Urothelium cell line (cell line): ENCODE measurements around the gene MRPL27.

Experiments
- DNase-seq: peaks from one replicate; pipeline ENCODE4 v3.0.0; 2011; ENCODE audit warnings: low spot score, mixed read lengths
- FAIRE-seq: peaks from 2 replicates; lab custom pipeline; 2011; peaks lifted over from hg19 to GRCh38; lab: Jason Lieb, UNC

Gene MRPL27

DNA sequence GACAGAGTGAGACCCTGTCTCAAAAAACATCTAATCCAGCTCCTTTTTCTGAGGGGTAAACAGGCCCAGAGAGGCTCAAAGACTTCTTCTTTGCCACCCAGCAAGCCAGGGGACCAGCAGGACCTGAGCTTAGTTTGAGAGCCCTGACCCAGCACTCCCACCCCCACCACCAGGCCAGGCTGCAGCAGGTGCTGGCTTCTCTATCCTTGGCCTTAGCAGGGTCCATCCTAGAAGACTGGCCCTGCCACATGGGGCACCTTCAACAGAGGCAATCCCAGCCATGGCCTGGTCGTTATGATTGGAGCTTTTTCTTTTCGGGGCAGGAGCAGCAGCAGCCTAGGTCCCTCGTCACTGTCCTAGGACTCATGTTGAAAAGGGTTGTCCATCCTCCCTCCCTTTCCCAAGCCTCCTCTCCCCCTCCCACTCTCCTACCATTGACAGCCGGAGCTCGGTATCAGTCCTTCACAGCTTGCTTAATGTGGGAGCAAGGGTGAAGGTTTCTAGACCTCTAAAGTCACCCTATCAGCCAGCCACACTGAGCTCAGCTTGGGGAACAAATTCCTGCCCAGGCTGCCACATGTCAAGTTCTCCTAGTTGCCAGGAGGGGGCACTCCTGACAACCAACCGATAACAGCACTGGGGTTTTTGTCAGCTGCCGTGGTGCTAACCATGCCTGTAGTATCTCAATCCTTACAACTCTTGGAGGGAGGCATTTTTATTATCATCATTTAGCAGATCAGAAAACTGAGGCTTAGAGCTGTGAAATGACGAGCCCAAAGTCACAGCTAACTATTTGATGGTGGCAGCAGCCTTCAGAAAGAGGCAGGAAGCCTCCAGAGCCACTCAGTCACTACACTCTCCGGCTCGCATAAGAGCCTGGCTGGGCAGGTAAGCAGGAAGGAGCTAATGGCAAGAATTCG is 11.2 kb downstream of the MRPL27 start:
- DNase-seq (peak; percentile 77), FAIRE-seq (peak; percentile 35)

DNA sequence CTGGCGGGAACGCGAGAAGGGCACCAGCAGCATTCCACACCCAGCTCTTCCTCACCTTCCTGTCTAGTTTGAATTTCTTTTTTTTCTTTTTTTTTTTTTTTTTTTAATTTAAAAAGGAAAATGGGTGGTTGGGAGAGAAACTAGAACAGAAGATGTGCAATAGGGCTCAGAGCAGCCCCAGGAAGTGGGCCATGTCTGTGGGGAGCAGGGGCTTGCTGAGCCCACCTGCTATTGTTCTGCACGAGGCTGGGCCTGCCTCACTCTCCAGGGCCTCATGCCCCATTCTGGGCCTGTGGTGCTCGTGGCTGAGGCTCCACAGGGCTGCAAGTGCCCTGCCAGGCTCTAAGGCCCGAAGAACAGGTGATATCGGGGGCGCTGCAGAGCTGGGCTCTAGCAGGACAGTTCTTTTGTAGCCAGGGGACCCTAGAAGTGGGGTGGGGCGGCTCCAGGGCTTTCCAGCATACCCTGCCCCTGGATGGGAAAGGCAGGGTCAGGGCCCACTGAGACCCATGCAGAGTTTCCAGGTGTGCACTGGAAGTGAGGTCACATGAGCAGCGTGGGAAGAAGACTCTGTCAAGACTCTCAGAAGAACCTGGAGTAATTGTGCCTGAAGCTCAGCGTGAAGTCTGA is 12.4 kb downstream of the MRPL27 start:
- DNase-seq, result no peak
- no peak for FAIRE-seq

DNA sequence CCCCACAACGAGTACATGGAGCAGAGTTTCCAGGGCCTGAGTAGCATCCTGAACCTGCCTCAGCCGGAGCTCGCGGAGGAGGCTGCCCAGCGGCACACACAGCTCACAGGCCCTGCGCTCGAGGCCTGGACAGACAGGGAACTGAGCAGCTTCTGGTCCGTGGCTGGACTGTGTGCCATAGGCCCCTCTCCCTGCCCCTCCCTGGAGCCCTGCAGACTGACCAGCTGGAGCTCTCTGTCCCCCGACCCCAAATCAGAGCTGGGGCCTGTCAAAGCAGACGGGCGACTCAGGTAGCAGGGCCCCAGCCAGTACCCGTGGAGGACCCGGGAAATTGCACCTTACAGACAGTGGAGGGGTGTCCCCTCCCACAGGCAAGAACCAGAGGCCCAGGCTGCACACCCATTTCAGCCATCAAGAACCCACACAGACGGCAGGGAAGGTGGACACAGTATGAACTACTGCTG is 13.0 kb downstream of the MRPL27 start:
- no peak for FAIRE-seq
- no peak for DNase-seq

DNA sequence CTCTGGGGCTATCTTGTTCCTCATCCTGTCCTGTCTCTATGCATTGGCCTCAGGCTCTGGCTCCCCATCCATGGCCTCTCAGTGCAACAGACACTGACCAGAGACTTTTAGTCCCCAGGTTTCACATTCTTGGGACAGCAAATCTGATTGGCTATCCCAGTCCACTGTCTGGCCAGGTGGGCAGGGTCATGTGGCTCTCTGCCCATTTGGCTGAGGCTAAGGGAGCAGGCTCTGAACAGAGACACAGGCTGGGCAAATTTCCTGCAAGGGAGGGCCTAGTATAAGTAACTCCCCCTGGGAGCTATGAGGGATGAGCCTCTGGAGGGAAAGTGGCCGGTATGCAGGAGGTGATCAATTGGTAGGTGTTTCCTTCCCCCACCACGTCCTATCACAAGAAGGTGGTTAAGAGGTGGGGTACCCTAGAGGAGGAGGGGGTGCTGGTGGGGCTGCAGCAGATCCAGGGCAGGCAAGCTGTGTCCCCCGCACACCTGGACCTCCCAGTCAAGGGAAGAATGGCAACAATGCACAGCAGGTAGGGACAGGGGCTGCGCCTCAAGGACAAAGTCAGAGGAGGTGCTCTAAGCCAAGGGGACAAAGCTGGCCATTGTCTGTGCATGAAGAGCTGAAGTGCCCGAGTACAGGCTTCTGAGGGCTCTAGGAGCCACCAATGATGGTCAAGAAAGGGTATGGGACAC is 13.8 kb downstream of the MRPL27 start:
- no peak for FAIRE-seq
- DNase-seq, result no peak

DNA sequence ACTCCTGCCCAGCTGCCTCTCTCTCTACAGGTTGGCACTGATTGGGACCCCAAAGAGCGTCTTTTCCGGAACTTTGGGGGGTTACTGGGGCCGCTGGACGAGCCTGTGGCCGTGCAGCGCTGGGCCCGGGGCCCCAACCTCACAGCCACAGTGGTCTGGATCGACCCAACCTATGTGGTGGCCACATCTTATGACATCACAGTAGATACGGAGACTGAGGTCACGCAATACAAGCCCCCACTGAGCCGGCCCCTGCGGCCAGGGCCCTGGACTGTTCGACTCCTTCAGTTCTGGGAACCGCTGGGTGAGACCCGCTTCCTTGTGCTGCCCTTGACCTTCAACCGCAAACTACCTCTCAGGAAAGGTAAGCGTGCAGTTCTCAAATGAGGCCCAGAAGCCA is 14.8 kb downstream of the MRPL27 start:
- DNase-seq (no peak), FAIRE-seq (no peak)

DNA sequence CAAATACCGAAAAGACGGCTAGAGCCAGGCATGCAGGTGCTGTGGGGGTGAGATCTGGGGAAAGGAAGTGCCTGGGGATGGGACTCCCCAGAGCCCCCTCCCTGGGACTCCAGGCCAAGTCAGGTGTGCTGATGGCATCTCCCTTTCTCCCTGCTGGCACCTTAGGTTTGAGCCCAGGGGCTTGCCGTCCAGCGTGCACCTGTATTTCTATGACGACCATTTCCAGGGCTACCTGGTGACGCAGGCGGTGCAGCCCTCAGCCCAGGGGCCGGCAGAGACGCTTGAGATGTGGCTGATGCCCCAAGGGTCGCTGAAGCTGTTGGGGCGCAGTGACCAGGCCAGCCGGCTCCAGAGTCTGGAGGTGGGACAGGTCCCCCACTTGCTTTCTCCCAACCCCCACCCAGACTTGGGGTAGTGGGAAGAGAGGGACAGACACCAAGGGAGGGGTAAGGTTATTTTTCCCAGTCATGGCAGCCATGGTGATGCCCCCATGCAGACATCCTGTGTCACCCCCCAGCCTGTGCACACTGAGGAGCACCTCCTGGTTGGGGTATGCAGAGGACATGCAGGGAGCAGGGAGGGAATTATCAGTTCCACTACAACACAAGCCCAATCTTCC is 16.0 kb downstream of the MRPL27 start:
- no peak for FAIRE-seq
- DNase-seq, result no peak

DNA sequence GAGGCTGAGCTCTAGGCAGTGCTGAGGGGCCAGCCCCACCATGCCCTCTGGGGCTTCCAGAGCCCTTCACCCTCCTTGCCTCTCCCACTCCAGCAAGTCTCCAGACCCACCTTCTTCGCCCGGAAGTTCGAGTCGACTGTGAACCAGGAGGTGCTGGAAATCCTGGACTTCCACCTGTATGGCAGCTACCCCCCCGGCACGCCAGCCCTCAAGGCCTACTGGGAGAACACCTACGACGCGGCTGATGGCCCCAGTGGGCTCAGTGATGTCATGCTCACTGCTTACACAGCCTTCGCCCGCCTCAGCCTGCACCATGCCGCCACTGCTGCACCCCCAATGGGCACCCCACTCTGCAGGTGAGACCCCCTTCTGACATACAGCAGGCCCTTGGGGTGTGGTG is 16.6 kb downstream of the MRPL27 start:
- DNase-seq, result no peak
- no peak for FAIRE-seq

DNA sequence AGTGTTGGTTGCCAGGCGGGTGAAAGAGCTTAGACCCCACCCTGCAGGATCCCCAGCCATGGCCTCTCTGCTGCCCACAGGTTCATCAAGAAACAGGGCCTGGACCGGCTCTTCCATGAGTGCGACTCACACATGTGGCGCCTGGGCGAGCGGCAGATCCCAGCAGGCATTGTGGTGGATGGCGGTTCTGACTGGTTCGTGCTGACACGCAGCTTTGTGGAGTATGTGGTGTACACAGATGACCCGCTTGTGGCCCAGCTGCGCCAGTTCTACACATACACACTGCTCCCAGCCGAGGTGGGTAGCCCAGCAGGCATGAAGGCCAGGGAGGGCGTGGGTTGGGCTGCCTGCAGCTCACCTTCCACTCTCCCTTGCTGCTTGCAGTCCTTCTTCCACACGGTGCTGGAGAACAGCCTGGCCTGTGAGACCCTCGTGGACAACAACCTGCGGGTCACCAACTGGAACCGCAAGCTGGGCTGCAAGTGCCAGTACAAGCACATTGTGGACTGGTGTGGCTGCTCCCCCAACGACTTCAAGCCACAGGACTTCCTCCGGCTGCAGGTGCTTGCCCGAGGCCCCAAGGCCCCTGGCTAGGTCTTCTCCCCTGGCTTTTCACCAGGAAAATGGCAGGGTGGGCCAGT is 17.2 kb downstream of the MRPL27 start:
- DNase-seq (no peak), FAIRE-seq (no peak)

DNA sequence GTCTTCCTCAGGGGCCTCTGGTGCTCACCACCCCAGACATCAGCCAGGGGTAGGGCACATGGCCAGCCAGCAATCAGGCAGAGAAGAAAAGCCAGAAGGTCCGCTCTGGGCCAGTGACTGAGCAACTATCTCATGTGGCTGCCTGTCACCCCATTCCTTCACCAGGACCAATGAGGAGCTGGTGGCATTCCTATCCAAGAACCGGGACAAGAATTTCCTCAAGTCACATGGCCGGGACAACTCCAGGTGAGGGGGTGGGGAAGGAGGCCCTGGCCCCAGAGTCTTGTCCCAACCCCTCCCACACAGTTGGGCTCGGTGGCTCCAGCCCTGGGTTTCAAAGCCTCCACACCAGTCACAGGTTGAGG is 17.7 kb downstream of the MRPL27 start:
- DNase-seq, result no peak
- no peak for FAIRE-seq

DNA sequence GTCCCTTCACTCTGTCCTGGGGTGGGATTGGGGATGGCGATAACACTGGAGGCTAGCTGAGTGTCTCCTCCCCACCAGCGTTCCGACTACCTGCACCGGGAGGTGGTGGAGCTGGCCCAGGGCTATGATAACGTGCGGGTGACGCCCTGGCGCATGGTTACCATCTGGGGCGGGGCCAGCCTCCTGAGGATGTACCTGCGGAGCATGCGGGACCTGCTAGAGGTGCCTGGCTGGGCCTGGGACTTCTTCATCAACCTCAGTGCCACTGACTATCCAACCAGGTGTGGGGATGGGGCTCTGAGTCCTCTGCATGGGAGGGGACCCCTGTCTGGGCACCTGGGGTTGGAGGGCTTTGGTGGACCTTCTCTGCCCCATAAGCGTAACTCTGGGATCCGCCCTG is 18.2 kb downstream of the MRPL27 start:
- FAIRE-seq (peak; percentile 27), DNase-seq (no peak)

DNA sequence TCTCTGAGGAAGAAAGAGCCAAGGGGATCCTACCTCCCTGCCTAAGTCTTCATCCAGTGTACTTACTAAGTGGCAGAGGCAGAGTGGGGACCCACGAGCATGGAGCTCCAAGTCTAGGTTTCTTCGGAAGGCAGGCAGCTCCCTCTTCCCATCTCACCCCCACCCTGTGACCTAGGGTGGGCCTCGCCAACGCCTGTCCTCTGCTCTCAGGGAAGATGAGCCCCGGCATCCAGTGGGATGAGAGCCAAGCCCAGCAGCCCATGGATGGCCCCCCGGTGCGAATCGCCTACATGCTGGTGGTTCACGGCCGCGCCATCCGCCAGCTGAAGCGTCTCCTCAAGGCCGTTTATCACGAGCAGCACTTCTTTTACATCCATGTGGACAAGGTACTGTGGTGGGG is 18.8 kb downstream of the MRPL27 start:
- FAIRE-seq (no peak), DNase-seq (no peak)

DNA sequence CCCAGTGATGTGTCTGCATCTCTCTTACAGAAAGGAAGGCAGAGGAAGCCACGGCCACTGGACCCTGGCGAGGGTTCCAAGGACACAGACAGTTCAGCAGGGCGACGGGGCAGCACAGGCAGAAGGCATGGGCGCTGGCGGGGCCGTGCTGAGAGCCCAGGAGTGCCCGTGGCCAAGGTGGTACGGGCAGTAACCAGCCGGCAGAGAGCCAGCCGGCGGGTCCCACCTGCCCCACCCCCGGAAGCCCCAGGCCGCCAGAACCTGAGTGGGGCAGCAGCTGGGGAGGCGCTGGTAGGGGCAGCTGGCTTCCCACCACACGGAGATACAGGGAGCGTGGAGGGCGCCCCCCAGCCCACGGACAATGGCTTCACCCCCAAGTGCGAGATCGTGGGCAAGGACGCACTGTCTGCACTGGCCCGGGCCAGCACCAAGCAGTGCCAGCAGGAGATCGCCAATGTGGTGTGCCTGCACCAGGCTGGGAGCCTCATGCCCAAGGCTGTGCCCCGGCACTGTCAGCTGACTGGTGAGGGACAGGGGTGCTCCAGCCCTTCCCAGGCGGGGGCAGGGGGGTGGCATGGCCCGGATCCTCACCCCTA is 19.3 kb downstream of the MRPL27 start:
- no peak for DNase-seq
- FAIRE-seq, result no peak

DNA sequence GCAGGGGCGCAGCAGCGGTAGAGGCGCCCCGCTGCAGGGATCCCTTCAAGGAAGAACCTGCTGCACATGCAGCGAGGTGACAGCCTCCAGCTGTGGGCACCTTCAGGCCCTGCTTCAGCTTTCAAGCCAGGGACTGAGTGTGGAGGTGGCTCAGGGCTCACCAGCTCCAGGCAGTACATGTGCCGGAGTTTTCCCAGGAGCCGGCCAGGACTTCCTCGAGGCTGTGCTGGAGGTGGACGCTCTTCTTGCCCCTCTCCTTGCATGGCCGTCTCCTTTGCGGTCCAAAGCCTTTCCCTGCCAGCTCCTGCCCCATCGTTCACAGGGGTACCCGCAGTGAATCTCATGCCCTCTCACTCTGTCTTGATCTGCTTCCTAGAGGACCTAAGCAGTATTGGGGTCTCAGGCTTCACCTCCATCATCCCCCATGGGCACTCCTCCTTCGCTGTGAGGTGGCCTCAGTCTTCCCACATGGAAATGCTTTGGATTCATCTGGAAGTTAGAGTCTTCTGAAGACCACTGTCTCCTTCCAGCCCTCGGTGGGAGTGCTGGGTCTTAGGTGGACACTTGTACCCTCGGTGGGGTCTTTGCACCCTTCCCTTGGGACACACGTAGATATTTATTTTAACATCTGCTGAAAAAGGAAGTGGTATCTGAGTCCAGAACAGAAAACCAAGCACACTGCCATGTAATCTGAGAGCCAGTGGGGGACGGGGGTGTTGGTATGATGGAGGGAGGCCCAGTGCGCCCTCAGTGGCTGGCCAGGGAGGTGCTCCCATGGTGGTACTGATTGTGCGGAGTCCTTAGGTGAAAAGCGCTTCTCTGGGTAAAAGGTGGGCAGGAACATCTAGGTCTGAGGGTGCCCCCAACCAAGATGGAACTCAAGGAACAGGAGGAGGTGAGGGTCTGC is 20.0 kb downstream of the MRPL27 start:
- DNase-seq, result no peak

DNA sequence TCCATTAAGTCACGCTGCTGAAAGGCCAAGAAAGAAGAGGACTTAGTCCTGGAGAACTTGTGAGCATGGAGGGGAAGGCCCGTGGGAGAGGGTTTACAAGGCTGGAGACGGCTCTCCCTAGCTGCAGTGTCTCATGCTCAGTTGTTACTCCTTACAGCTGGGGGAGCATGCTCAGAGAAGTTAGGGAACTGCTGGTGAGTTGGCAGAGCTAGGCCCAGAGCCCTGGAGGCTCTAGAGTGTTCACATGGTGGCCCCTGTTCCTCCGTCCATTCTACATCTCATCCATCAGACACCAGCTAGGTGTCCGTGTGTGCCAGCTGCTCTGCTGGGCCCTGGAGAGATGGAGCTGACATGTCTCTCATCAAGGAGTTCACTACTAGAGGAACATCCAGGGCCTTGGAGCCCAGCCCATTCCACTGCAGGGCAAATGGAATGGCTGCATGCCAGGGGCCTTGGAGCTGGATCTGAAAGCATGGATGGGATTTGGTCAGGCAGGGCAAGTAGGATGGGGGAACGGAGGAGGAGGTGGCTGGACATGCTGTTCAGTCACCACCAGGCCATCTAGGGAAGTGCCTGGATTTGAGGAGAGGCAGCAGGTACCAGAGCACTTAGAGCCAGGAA is 20.8 kb downstream of the MRPL27 start:
- DNase-seq, result no peak
- no peak for FAIRE-seq

More for the DNA sequence above, 20.0 kb downstream of the MRPL27 start:
- FAIRE-seq, result no peak

DNA sequence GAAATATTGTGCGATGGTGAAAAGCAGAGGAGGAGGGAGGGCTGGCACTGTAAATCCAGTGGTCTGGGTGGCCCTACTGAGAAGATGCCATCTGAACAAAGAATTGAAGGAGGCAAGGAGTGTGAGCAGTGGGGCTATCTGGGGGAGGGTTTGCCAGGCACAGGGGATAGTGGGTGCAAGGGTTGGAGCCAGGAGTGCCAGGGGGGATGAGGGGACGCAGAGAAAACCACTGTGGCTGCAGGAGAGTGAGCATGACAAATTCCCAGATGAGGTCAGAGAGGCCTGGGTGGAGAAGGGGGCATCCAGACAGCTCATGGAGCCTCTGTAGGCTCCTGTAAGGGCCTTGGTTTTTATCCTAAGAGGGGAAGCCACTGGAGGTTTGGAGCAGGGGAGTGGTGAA is 22.3 kb downstream of the MRPL27 start:
- DNase-seq (no peak), FAIRE-seq (no peak)

DNA sequence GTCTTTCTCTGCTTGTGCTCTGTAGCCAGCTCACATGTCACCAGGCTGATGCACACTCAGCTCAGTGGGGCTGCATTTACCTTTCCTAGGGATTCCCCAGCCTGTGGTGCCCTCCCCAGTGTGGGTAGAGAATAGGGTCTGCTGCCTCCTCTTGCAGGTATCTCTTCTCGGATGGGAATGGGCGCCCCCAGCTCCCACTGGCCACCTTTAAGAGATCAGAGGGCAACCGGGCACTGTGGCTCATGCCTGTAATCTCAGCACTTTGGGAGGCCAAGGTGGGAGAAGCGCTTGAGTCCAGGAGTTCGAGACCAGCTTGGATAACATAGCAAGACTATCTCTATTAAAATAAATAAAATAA is 23.8 kb downstream of the MRPL27 start:
- FAIRE-seq (no peak), DNase-seq (no peak)

DNA sequence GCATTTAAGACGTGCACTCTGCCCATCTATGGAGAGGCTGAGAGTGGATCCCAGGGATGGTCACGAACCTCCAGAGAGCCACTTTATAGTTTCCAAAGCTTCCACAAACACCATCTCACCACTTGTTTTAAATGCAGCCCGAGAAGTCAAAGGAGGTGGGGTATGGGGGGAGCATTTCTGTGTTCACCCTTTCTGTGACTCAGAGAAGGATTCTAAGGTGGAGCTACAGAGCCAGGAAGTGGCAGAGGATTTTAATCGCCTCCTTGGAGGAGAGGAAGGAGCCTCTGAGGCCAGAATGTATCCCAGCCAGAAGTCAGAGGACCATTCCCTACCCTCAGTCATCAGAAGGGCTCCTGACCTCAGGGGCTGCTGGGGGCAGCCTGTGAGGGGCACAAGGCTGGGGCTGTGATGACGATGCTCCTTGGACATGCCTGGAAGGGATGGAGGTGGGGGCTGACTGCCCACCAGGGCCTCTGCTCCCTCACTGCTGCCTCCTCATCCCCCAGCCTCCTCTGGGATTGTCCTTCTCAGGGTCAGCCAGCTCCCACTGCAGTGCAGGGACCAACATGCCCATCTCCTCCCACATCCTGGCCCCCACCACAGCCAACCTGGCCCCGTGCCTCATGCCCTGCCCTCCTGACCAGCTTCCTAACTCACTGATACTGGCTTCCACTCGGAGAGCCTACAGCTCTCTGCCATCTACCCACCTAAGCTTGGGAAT is 24.3 kb downstream of the MRPL27 start:
- DNase-seq, result peak; percentile 44
- peak; percentile 13 for FAIRE-seq

DNA sequence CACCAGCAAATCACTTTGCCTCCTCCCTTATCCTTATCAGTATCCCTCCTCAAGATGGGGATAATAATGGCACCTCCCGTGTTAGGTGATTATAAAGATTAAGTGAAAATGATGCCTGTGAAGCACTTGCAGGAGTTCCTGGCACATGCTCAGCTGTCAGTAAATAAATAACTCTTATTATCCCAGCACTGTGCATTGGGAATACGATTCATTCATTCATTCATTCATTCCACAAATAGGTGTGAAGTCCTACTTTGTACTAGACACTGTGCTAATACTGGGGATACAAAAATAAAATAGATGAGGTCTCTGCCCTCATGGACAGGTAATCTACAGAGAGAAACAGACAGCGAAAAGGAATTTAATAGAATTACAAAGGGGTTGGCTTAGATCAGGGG is 25.1 kb downstream of the MRPL27 start:
- FAIRE-seq, result no peak
- no peak for DNase-seq
